WTC11 (cell line): ENCODE measurements around the gene TM4SF18. TPM values are rescaled to one million over a fixed set of nuclear protein-coding genes. Genes with fewer than 3 reads are reported as not detected.

ENCODE experiments used
- ATAC-seq: fragments of 200-7000 bp; cut with Tn5 transposase; 2 replicates; pipeline ENCODE4 v1.10.0; 2021; ENCODE audit warnings: mild to moderate bottlenecking, moderate library complexity
- CTCF ChIA-PET: fragments of 300-600 bp; sonication (Branson Sonifier 250); formaldehyde crosslinking; loops from one replicate; lab custom pipeline; 2021; ENCODE audit warnings: antibody characterized with exemption; lab: Charles Lee
- POLR2A ChIA-PET: fragments of 350-600 bp; sonication (Branson Sonifier 250); formaldehyde crosslinking; loops from one replicate; lab custom pipeline; 2021; ENCODE audit warnings: antibody characterized with exemption; lab: Charles Lee
- DNase-seq: peaks from one replicate; pipeline ENCODE4 v3.0.0; 2021; ENCODE audit warnings: low spot score
- H3K27ac Mint-ChIP-seq: 2 replicates; pipeline ENCODE4 v1.8.0; 2021; ENCODE audit warnings: mixed read lengths
- H3K27me3 Mint-ChIP-seq: 2 replicates; pipeline ENCODE4 v1.8.0; 2021; ENCODE audit warnings: low read depth, mild to moderate bottlenecking, moderate library complexity, mixed read lengths
- H3K36me3 Mint-ChIP-seq: 2 replicates; pipeline ENCODE4 v1.8.0; 2021; ENCODE audit warnings: mixed read lengths
- H3K4me1 Mint-ChIP-seq: 2 replicates; pipeline ENCODE4 v1.8.0; 2022; ENCODE audit warnings: mixed read lengths
- H3K4me3 Mint-ChIP-seq: 2 replicates; pipeline ENCODE4 v1.8.0; 2021; ENCODE audit warnings: mild to moderate bottlenecking, moderate library complexity, mixed read lengths
- H3K9me3 Mint-ChIP-seq: 2 replicates; pipeline ENCODE4 v1.8.0; 2021; ENCODE audit warnings: mixed read lengths
- AR ChIP-seq: fragments of 250-450 bp; sonication (Bioruptor Pico); IDR thresholded peaks from 2 replicates; pipeline ENCODE4 v1.9.0; 2021; ENCODE audit warnings: mild to moderate bottlenecking
- CDX4 ChIP-seq: fragments of 250-450 bp; sonication (Bioruptor Pico); IDR thresholded peaks from 2 replicates; pipeline ENCODE4 v1.9.0; 2021; ENCODE audit warnings: moderate library complexity, mild to moderate bottlenecking, inconsistent platforms, borderline replicate concordance
- CREM ChIP-seq: sonication (generic); formaldehyde crosslinking; IDR thresholded peaks from 2 replicates; pipeline ENCODE4 v1.8.1; 2022; ENCODE audit warnings: mild to moderate bottlenecking, missing genetic modification reagents, moderate library complexity
- E2F5 ChIP-seq: sonication (generic); formaldehyde crosslinking; IDR thresholded peaks from 2 replicates; pipeline ENCODE4 v1.8.1; 2022; ENCODE audit warnings: mild to moderate bottlenecking, moderate library complexity, missing genetic modification reagents
- FOXP1 ChIP-seq: sonication (generic); formaldehyde crosslinking; IDR thresholded peaks from 2 replicates; pipeline ENCODE4 v1.8.0; 2022; ENCODE audit warnings: missing genetic modification reagents, mild to moderate bottlenecking, moderate library complexity, borderline replicate concordance
- GRHL2 ChIP-seq: fragments of 250-450 bp; sonication (Bioruptor Pico); IDR thresholded peaks from 2 replicates; pipeline ENCODE4 v1.8.0; 2022; ENCODE audit warnings: mild to moderate bottlenecking, moderate library complexity; ENCODE audit not compliant: insufficient replicate concordance, severe bottlenecking
- HMGA2 ChIP-seq: fragments of 250-450 bp; sonication (Bioruptor Pico); IDR thresholded peaks from 2 replicates; pipeline ENCODE4 v1.4.0; 2021; ENCODE audit warnings: mild to moderate bottlenecking, moderate library complexity
- IRF2 ChIP-seq: sonication (generic); formaldehyde crosslinking; IDR thresholded peaks from 2 replicates; pipeline ENCODE4 v1.8.0; 2022; ENCODE audit warnings: low read depth, missing genetic modification reagents, borderline replicate concordance
- NFYB ChIP-seq: sonication (generic); formaldehyde crosslinking; conservative IDR thresholded peaks from 2 replicates; pipeline ENCODE4 v1.8.0; 2022; ENCODE audit warnings: low read depth, missing genetic modification reagents
- RORB ChIP-seq: fragments of 250-450 bp; sonication (Bioruptor Pico); IDR thresholded peaks from 2 replicates; pipeline ENCODE4 v1.9.0; 2021; ENCODE audit warnings: mild to moderate bottlenecking
- SP1 ChIP-seq: sonication (generic); formaldehyde crosslinking; conservative IDR thresholded peaks from 2 replicates; pipeline ENCODE4 v1.8.1; 2022; ENCODE audit warnings: missing genetic modification reagents
- STAT6 ChIP-seq: sonication (generic); formaldehyde crosslinking; conservative IDR thresholded peaks from 2 replicates; pipeline ENCODE4 v1.8.1; 2023; ENCODE audit warnings: mild to moderate bottlenecking, low read depth, missing genetic modification reagents, moderate library complexity
- ZMAT4 ChIP-seq: fragments of 250-450 bp; sonication (Bioruptor Pico); IDR thresholded peaks from 2 replicates; pipeline ENCODE4 v1.9.0; 2021; ENCODE audit warnings: mild to moderate bottlenecking
- ZNF532 ChIP-seq: fragments of 250-450 bp; sonication (Bioruptor Pico); IDR thresholded peaks from 2 replicates; pipeline ENCODE4 v1.9.0; 2021; ENCODE audit warnings: mild to moderate bottlenecking, borderline replicate concordance
- total RNA-seq: library from RNA; stranded (reverse); gene quantifications from 3 replicates; pipeline ENCODE4 v1.2.3, GENCODE V29; 2021
- TF ChIP-seq, protein P1 (sequence below): sonication (generic); formaldehyde crosslinking; IDR thresholded peaks from 2 replicates; pipeline ENCODE4 v1.8.1; 2023; ENCODE audit warnings: mild to moderate bottlenecking, missing genetic modification reagents, moderate library complexity
- TF ChIP-seq, protein P2 (sequence below): sonication (generic); formaldehyde crosslinking; IDR thresholded peaks from 2 replicates; pipeline ENCODE4 v1.8.0; 2023; ENCODE audit warnings: missing genetic modification reagents, mild to moderate bottlenecking, borderline replicate concordance

TM4SF18 gene
- total RNA-seq, 1 experiment from 2014 or later = 2.2 TPM

GRCh38 chr3:149296972-149297371, 36.5 kb downstream of the TM4SF18 start:
- ChIA-PET POLR2A (no interaction called here), CTCF (interaction anchor here (1.3 kb wide), 1 partner anchor 8 kb away, joined by 3 read pairs; no protein-coding TSS in a partner anchor)
- no peak overlapping the region for H3K27ac Mint-ChIP-seq
- no peaks in the 10 kb centered on the region for H3K27me3 Mint-ChIP-seq
- peaks cover 6% of the 10 kb centered on the region; the same call in 1 of the 2 replicates for H3K9me3 Mint-ChIP-seq
- TF ChIP-seq GRHL2 (CRISPR knock-in tag) (no peak), STAT6 (CRISPR knock-in tag) (no peak), ZNF532 (CRISPR knock-in tag) (no peak), CREM (CRISPR knock-in tag) (no peak), IRF2 (CRISPR knock-in tag) (no peak)
- TF ChIP-seq, all 79 proteins: peak for 0
- Mint-ChIP-seq H3K4me3 (no peak overlapping the region), H3K4me1 (peaks cover 16% of the 10 kb centered on the region), H3K36me3 (no peaks in the 10 kb centered on the region)
- DNase-seq (no peak), ATAC-seq (no peak)

DNA sequence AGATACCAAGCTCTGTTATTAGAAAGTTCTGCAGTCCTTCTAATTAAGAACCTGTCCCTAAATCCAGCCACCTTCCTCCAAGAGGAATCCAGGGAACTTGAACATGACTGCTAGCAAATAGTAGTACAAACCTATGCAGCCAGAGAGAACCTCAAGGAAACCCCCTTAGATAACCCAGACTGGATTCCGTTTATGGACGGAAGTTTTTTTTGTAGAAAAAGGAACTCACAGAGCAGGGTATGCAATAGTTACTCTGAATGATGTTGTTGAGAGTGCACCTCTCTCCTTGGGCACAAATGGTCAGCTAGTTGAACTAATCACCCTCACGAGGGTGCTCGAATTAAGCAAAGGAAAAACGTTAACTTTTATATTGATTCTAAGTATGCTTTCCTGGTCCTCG, 40.8 kb downstream of the TM4SF18 start:
- POLR2A ChIA-PET = no interaction called here
- Mint-ChIP-seq H3K27me3 (no peaks in the 10 kb centered on the region), H3K36me3 (no peaks in the 10 kb centered on the region), H3K4me3 (no peak overlapping the region), H3K4me1 (no peaks in the 10 kb centered on the region), H3K9me3 (peaks cover 10% of the 10 kb centered on the region), H3K27ac (no peak overlapping the region)
- CTCF ChIA-PET = interaction anchor here (0.6 to 1.1 kb wide), 2 partner anchors 196 to 337 kb away, joined by 3 read pairs; no protein-coding TSS in a partner anchor
- ATAC-seq = no peak
- no peak for DNase-seq
- no peak for TF ChIP-seq AR
- no peak for TF ChIP-seq SP1
- TF ChIP-seq, protein P1, sequence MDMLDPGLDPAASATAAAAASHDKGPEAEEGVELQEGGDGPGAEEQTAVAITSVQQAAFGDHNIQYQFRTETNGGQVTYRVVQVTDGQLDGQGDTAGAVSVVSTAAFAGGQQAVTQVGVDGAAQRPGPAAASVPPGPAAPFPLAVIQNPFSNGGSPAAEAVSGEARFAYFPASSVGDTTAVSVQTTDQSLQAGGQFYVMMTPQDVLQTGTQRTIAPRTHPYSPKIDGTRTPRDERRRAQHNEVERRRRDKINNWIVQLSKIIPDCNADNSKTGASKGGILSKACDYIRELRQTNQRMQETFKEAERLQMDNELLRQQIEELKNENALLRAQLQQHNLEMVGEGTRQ (CRISPR knock-in tag) = no peak
- TF ChIP-seq, protein P2, sequence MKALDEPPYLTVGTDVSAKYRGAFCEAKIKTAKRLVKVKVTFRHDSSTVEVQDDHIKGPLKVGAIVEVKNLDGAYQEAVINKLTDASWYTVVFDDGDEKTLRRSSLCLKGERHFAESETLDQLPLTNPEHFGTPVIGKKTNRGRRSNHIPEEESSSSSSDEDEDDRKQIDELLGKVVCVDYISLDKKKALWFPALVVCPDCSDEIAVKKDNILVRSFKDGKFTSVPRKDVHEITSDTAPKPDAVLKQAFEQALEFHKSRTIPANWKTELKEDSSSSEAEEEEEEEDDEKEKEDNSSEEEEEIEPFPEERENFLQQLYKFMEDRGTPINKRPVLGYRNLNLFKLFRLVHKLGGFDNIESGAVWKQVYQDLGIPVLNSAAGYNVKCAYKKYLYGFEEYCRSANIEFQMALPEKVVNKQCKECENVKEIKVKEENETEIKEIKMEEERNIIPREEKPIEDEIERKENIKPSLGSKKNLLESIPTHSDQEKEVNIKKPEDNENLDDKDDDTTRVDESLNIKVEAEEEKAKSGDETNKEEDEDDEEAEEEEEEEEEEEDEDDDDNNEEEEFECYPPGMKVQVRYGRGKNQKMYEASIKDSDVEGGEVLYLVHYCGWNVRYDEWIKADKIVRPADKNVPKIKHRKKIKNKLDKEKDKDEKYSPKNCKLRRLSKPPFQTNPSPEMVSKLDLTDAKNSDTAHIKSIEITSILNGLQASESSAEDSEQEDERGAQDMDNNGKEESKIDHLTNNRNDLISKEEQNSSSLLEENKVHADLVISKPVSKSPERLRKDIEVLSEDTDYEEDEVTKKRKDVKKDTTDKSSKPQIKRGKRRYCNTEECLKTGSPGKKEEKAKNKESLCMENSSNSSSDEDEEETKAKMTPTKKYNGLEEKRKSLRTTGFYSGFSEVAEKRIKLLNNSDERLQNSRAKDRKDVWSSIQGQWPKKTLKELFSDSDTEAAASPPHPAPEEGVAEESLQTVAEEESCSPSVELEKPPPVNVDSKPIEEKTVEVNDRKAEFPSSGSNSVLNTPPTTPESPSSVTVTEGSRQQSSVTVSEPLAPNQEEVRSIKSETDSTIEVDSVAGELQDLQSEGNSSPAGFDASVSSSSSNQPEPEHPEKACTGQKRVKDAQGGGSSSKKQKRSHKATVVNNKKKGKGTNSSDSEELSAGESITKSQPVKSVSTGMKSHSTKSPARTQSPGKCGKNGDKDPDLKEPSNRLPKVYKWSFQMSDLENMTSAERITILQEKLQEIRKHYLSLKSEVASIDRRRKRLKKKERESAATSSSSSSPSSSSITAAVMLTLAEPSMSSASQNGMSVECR (CRISPR knock-in tag) = no peak
- no peak for TF ChIP-seq E2F5 (CRISPR knock-in tag)
- no peak for TF ChIP-seq GRHL2 (CRISPR knock-in tag)
- no peak for TF ChIP-seq NFYB (CRISPR knock-in tag)
- no peak for TF ChIP-seq RORB (CRISPR knock-in tag)
- no peak for TF ChIP-seq ZMAT4 (CRISPR knock-in tag)
- TF ChIP-seq HMGA2 = no peak
- no peak for TF ChIP-seq FOXP1 (CRISPR knock-in tag)
- no peak for TF ChIP-seq CDX4 (CRISPR knock-in tag)
